Hindlimb muscle (tissue), 1 donor: ENCODE data around the gene ZNF805. TPM values are rescaled to one million over a fixed set of nuclear protein-coding genes. Genes with fewer than 3 reads are reported as not detected.
"Not testable (repeated sequence)": the region's sequence is repeated elsewhere in the genome, so short reads cannot be mapped to it uniquely, and the experiment has no call there.

Experiments
- DNase-seq: peaks from one replicate; pipeline ENCODE4 v3.0.0-alpha.2; 2013
- polyA plus RNA-seq: library from polyadenylated mRNA; unstranded; fragments of 120-200 nt; gene quantifications from one replicate; pipeline ENCODE4 v1.2.1, GENCODE V29; 2013; ENCODE audit not compliant: insufficient read length

Gene ZNF805
- polyA plus RNA-seq, 1 donor, result 4.9 TPM

GRCh38 chr19:57269515-57270250, 29.3 kb downstream of the ZNF805 start:
- DNase-seq, result no peak

GRCh38 chr19:57271280-57271679, 30.8 kb downstream of the ZNF805 start:
- no peak for DNase-seq

- DNase-seq, result no peak
Measured at GRCh38 chr19:57273014-57273413, 32.6 kb downstream of the ZNF805 start.

GRCh38 chr19:57276430-57276829, 36.0 kb downstream of the ZNF805 start:
- no peak for DNase-seq

- not testable (repeated sequence) for DNase-seq
Measured at GRCh38 chr19:57278481-57278880, 38.0 kb downstream of the ZNF805 start.

- DNase-seq, result peak; percentile 97
Measured at GRCh38 chr19:57279418-57280164, 39.2 kb downstream of the ZNF805 start.

GRCh38 chr19:57280165-57280961, 39.9 kb downstream of the ZNF805 start, which contains the start of gene ZNF460:
Gene ZNF460 (plus strand): TSS chr19:57280485. CDS start chr19:57280807, 322 bp downstream.
- peak; percentile 99 for DNase-seq

GRCh38 chr19:57280962-57281400, 40.5 kb downstream of the ZNF805 start:
- peak; percentile 24 for DNase-seq

- DNase-seq, result no peak
Measured at GRCh38 chr19:57282011-57282643, 41.7 kb downstream of the ZNF805 start.

GRCh38 chr19:57288373-57288772, 47.9 kb downstream of the ZNF805 start:
- no peak for DNase-seq

- no peak for DNase-seq
Measured at GRCh38 chr19:57290970-57291369, 50.5 kb downstream of the ZNF805 start.

GRCh38 chr19:57292547-57292946, 52.1 kb downstream of the ZNF805 start:
- no peak for DNase-seq

GRCh38 chr19:57293719-57294118, 53.3 kb downstream of the ZNF805 start:
- DNase-seq, result no peak

- no peak for DNase-seq
Measured at GRCh38 chr19:57302020-57302465, 61.6 kb downstream of the ZNF805 start.

- no peak for DNase-seq
Measured at GRCh38 chr19:57302727-57303401, 62.4 kb downstream of the ZNF805 start.

Other genes starting within 250 kb of the ZNF805 start
- not detected for gene USP29, start 120.6 kb upstream of the ZNF805 start, polyA plus RNA-seq
- gene ZIM3, start 95.4 kb upstream of the ZNF805 start, polyA plus RNA-seq, result not detected
- gene DUXA, start 73.1 kb upstream of the ZNF805 start, polyA plus RNA-seq, result not detected
- 13.7 TPM for gene ZNF264, start 49.1 kb upstream of the ZNF805 start, polyA plus RNA-seq
- 0.66 TPM for gene AURKC, start 9.6 kb upstream of the ZNF805 start, polyA plus RNA-seq
- gene ZNF460, start 39.9 kb downstream of the ZNF805 start, polyA plus RNA-seq, result 4.5 TPM
- gene ZNF543, start 79.8 kb downstream of the ZNF805 start, polyA plus RNA-seq, result 7.4 TPM
- 9.5 TPM for gene ZNF304, start 110.6 kb downstream of the ZNF805 start, polyA plus RNA-seq
- 12.1 TPM for gene TRAPPC2B, start 122.9 kb downstream of the ZNF805 start, polyA plus RNA-seq
- 2.6 TPM for gene ZNF547, start 122.9 kb downstream of the ZNF805 start, polyA plus RNA-seq
- gene ZNF548, start 149.2 kb downstream of the ZNF805 start, polyA plus RNA-seq, result 15.6 TPM
- 7.3 TPM for gene ZNF17, start 170.5 kb downstream of the ZNF805 start, polyA plus RNA-seq
- gene ZNF749, start 194.7 kb downstream of the ZNF805 start, polyA plus RNA-seq, result 6.6 TPM
- 2.2 TPM for gene VN1R1, start 216.5 kb downstream of the ZNF805 start, polyA plus RNA-seq
- 9.9 TPM for gene ZNF772, start 236.9 kb downstream of the ZNF805 start, polyA plus RNA-seq
- gene ZNF419, start 247.1 kb downstream of the ZNF805 start, polyA plus RNA-seq, result 8.2 TPM